ENCODE data around the gene LGALSL. TPM values are rescaled to one million over a fixed set of nuclear protein-coding genes. Genes with fewer than 3 reads are reported as not detected.
"Not testable (repeated sequence)": the region's sequence is repeated elsewhere in the genome, so short reads cannot be mapped to it uniquely, and the experiment has no call there.

The LGALSL gene
- total RNA-seq, 1 experiment from 2014 or later: 14.9 TPM

- Histone ChIP-seq H3K36me3 (no peaks in the 10 kb centered on the region), H3K4me1 (peaks cover 11% of the 10 kb centered on the region), H3K27me3 (no peaks in the 10 kb centered on the region), H3K27ac (no peak overlapping the region), H3K4me3 (no peak overlapping the region), H3K9me3 (replicated peaks) (no peaks in the 10 kb centered on the region)
- no peak for DNase-seq
These were observed 29.5 kb upstream of the LGALSL start for GRCh38 chr2:64424416-64424987.

- Histone ChIP-seq H3K9me3 (replicated peaks) (0 out of 2 replicates have a peak, but pooled peaks cover 4% of the 10 kb centered on the region), H3K36me3 (no peaks in the 10 kb centered on the region), H3K27ac (no peak overlapping the region), H3K27me3 (no peaks in the 10 kb centered on the region), H3K4me3 (no peak overlapping the region), H3K4me1 (peaks cover 11% of the 10 kb centered on the region)
- peak in 1 of 2 experiments; percentile 18 for DNase-seq
These were observed 27.6 kb upstream of the LGALSL start for GRCh38 chr2:64426183-64426952.

- Histone ChIP-seq H3K27ac (no peak overlapping the region), H3K4me1 (no peaks in the 10 kb centered on the region), H3K4me3 (no peak overlapping the region), H3K36me3 (no peaks in the 10 kb centered on the region), H3K9me3 (replicated peaks) (0 out of 2 replicates have a peak, but pooled peaks cover 4% of the 10 kb centered on the region), H3K27me3 (no peaks in the 10 kb centered on the region; the same call in none of the 2 replicates)
- no peak for DNase-seq
These were observed 19.8 kb upstream of the LGALSL start for GRCh38 chr2:64434039-64434657.

- H3K4me1 ChIP-seq: peaks cover 9% of the 10 kb centered on the region
- H3K36me3 ChIP-seq: no peaks in the 10 kb centered on the region
- H3K27me3 ChIP-seq: no peaks in the 10 kb centered on the region; the same call in none of the 2 replicates
- no peak overlapping the region for H3K4me3 ChIP-seq
- DNase-seq: no peak
- H3K27ac ChIP-seq: no peak overlapping the region
- no peaks in the 10 kb centered on the region for H3K9me3 ChIP-seq (replicated peaks)
These were observed 16.1 kb upstream of the LGALSL start for GRCh38 chr2:64437883-64438282.

GRCh38 chr2:64439194-64439593 is 14.8 kb upstream of the LGALSL start:
- no peak for DNase-seq
- peaks cover 9% of the 10 kb centered on the region for H3K4me1 ChIP-seq
- H3K27me3 ChIP-seq: no peaks in the 10 kb centered on the region; the same call in none of the 2 replicates

GRCh38 chr2:64440843-64441242 is 13.1 kb upstream of the LGALSL start:
- Histone ChIP-seq H3K36me3 (no peaks in the 10 kb centered on the region), H3K27ac (no peak overlapping the region), H3K9me3 (replicated peaks) (no peaks in the 10 kb centered on the region), H3K4me1 (peaks cover 13% of the 10 kb centered on the region), H3K4me3 (no peak overlapping the region), H3K27me3 (no peaks in the 10 kb centered on the region)
- peak; percentile 11 to 71 for DNase-seq

More at GRCh38 chr2:64439194-64439593, 14.8 kb upstream of the LGALSL start:
- H3K36me3 ChIP-seq: no peaks in the 10 kb centered on the region
- no peak overlapping the region for H3K27ac ChIP-seq
- H3K9me3 ChIP-seq (replicated peaks): no peaks in the 10 kb centered on the region
- no peak overlapping the region for H3K4me3 ChIP-seq

- peaks cover 14% of the 10 kb centered on the region for H3K4me1 ChIP-seq
- H3K27me3 ChIP-seq: no peaks in the 10 kb centered on the region
- no peaks in the 10 kb centered on the region for H3K9me3 ChIP-seq (replicated peaks)
- DNase-seq: no peak
- H3K4me3 ChIP-seq: no peak overlapping the region
- H3K36me3 ChIP-seq: no peaks in the 10 kb centered on the region
- no peak overlapping the region for H3K27ac ChIP-seq
These were observed 11.7 kb upstream of the LGALSL start for GRCh38 chr2:64442277-64442676.

- H3K4me1 ChIP-seq: peaks cover 14% of the 10 kb centered on the region
- H3K27me3 ChIP-seq: no peaks in the 10 kb centered on the region
- no peak overlapping the region for H3K4me3 ChIP-seq
- no peaks in the 10 kb centered on the region for H3K9me3 ChIP-seq (replicated peaks)
- no peak overlapping the region for H3K27ac ChIP-seq
- DNase-seq: no peak
- no peaks in the 10 kb centered on the region for H3K36me3 ChIP-seq
These were observed 11.0 kb upstream of the LGALSL start for GRCh38 chr2:64442801-64443429.

GRCh38 chr2:64445970-64446369 is 8.0 kb upstream of the LGALSL start:
- DNase-seq; H3K4me3 ChIP-seq; H3K4me1 ChIP-seq; H3K27me3 ChIP-seq; H3K9me3 ChIP-seq (replicated peaks); H3K36me3 ChIP-seq; H3K27ac ChIP-seq: not testable (repeated sequence)

- Histone ChIP-seq H3K4me1 (peaks cover 6% of the 10 kb centered on the region), H3K27ac (no peak overlapping the region), H3K4me3 (no peak overlapping the region), H3K9me3 (replicated peaks) (no peaks in the 10 kb centered on the region), H3K36me3 (no peaks in the 10 kb centered on the region), H3K27me3 (no peaks in the 10 kb centered on the region)
- DNase-seq: no peak
These were observed 6.5 kb upstream of the LGALSL start for GRCh38 chr2:64447317-64448040.

GRCh38 chr2:64448041-64448426 is 5.9 kb upstream of the LGALSL start:
- Histone ChIP-seq H3K36me3 (no peaks in the 10 kb centered on the region), H3K4me1 (peaks cover 9% of the 10 kb centered on the region), H3K27me3 (no peaks in the 10 kb centered on the region), H3K27ac (no peak overlapping the region), H3K9me3 (replicated peaks) (no peaks in the 10 kb centered on the region), H3K4me3 (no peak overlapping the region)
- no peak for DNase-seq

- no peak overlapping the region for H3K4me3 ChIP-seq
- H3K4me1 ChIP-seq: peaks cover 6% of the 10 kb centered on the region
- DNase-seq: no peak
- no peaks in the 10 kb centered on the region for H3K27me3 ChIP-seq
- no peaks in the 10 kb centered on the region for H3K36me3 ChIP-seq
- H3K9me3 ChIP-seq (replicated peaks): no peaks in the 10 kb centered on the region
- H3K27ac ChIP-seq: no peak overlapping the region
These were observed 2.9 kb upstream of the LGALSL start for GRCh38 chr2:64451051-64451450.

GRCh38 chr2:64454386-64455332 is 697 bp downstream of the LGALSL start:
- DNase-seq: peak; percentile 61 to 69
- Histone ChIP-seq H3K36me3 (peaks cover 4% of the 10 kb centered on the region; the same call in 1 of the 2 replicates), H3K4me3 (peak overlapping the region; percentile 91), H3K4me1 (peaks cover 6% of the 10 kb centered on the region; the same call in 1 of the 2 replicates), H3K27me3 (no peaks in the 10 kb centered on the region), H3K9me3 (replicated peaks) (no peaks in the 10 kb centered on the region), H3K27ac (peak overlapping the region; percentile 42; the same call in 1 of the 2 replicates)
